ENCODE data around the gene KSR2.

- no peak for TF ChIP-seq POLR2A (IDR thresholded peaks at IDR 0.05; ENCODE audit: low read depth, low read length)
- TF ChIP-seq POLR2AphosphoS5 (IDR thresholded peaks at IDR 0.05; ENCODE audit: low read depth, low read length), result no peak
- TF ChIP-seq TAF1 (IDR thresholded peaks at IDR 0.05; ENCODE audit: borderline replicate concordance, low read depth, low read length), result no peak
These were observed 310.6 kb downstream of the KSR2 start for GRCh38 chr12:117658226-117658625.

All from GM12892 (cell line).